A172 (cell line): ENCODE data around the gene MORC4. TPM values are rescaled to one million over a fixed set of nuclear protein-coding genes. Genes with fewer than 3 reads are reported as not detected.
A peak's percentile ranks its signal among the peaks of the same experiment; 100 is the strongest.
"Not testable (repeated sequence)": the region's sequence is repeated elsewhere in the genome, so short reads cannot be mapped to it uniquely, and the experiment has no call there.

Experiments
- DNase-seq: peaks from one replicate; pipeline ENCODE4 v3.0.0-alpha.2; 2015; ENCODE audit warnings: low spot score
- total RNA-seq: library from RNA; depleted of rRNA; stranded (reverse); fragments of >200 nt; shearing (Covaris generic); gene quantifications from 2 replicates; pipeline ENCODE4 v1.2.3, GENCODE V29; 2014; rRNA removed

The MORC4 gene
- total RNA-seq = 7.3 and 9.5 TPM in 2 replicates

- DNase-seq = peak; percentile 41
Measured at GRCh38 chrX:107000013-107000515, at the start of gene MORC4. TSS of gene MORC4 (minus strand) at chrX:107000212. CDS start at chrX:106999969, 243 bp downstream.

GRCh38 chrX:107047622-107048021 is 47.6 kb upstream of the MORC4 start:
- DNase-seq = no peak

- no peak for DNase-seq
Measured at GRCh38 chrX:107029752-107030151, 29.7 kb upstream of the MORC4 start.

GRCh38 chrX:107025545-107025944 is 25.5 kb upstream of the MORC4 start:
- DNase-seq = no peak

GRCh38 chrX:107014936-107015335 is 14.9 kb upstream of the MORC4 start:
- DNase-seq = no peak

GRCh38 chrX:107008034-107008433 is 8.0 kb upstream of the MORC4 start:
- DNase-seq = no peak

GRCh38 chrX:106999002-106999975 is 723 bp downstream of the MORC4 start:
- peak; percentile 18 for DNase-seq

- no peak for DNase-seq
Measured at GRCh38 chrX:106997611-106998010, 2.4 kb downstream of the MORC4 start.

- DNase-seq = no peak
Measured at GRCh38 chrX:106995678-106996077, 4.3 kb downstream of the MORC4 start.

GRCh38 chrX:106987488-106987887 is 12.5 kb downstream of the MORC4 start:
- no peak for DNase-seq

- no peak for DNase-seq
Measured at GRCh38 chrX:106980952-106981626, 18.9 kb downstream of the MORC4 start.

GRCh38 chrX:106976416-106976815 is 23.6 kb downstream of the MORC4 start:
- no peak for DNase-seq

- no peak for DNase-seq
Measured at GRCh38 chrX:106973433-106974149, 26.4 kb downstream of the MORC4 start.

- no peak for DNase-seq
Measured at GRCh38 chrX:106972896-106973295, 27.1 kb downstream of the MORC4 start.

- DNase-seq = not testable (repeated sequence)
Measured at GRCh38 chrX:106966547-106966946, 33.5 kb downstream of the MORC4 start.

GRCh38 chrX:106964290-106964689 is 35.7 kb downstream of the MORC4 start:
- no peak for DNase-seq

GRCh38 chrX:106963111-106963510 is 36.9 kb downstream of the MORC4 start:
- no peak for DNase-seq

GRCh38 chrX:106959901-106960300 is 40.1 kb downstream of the MORC4 start:
- peak; percentile 0 for DNase-seq

GRCh38 chrX:106957856-106958255 is 42.2 kb downstream of the MORC4 start:
- no peak for DNase-seq

GRCh38 chrX:106955004-106955772 is 44.8 kb downstream of the MORC4 start:
- DNase-seq = no peak

GRCh38 chrX:106954041-106954440 is 46.0 kb downstream of the MORC4 start:
- DNase-seq = no peak
